ENCODE data around the gene DICER1.

Gene DICER1

DNA sequence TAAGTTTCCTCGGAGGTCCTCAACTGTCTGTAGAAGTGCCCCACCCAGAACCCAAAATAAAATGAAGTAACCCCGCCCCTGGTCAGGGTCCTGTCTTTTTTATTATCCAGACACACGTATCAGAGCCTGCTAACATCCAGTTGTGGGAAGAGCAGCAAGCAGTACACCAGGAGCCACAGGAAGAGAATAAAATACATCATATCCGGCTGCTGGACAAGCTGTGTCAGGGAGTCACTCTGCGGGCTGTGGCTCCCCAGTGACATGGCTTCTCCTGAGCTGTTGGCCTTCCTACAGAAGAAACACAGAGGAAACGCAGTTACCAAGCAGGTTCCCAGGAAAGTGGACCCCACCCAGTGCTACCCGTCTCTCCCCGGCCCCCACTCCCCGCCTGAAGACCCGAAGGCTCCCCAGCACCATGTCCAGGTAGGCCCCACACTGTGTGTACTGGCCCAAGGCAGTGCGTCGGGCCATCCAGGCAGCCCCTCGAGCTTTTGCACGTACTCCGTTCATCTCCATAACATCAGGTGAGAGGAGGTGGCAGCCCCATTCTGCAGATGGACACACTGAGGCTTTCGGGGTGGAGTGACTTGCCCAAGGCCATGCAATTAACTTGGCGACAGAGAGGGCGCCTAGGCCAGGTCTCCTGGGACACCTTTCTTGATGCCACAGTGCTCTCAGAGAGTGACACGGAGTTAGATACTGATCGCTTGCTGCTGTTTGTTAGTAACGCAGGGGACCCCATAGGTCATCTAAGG, 34.3 kb upstream of the DICER1 start:
- Mint-ChIP-seq H3K9me3 (peaks cover 4% of the 10 kb centered on the region), H3K27me3 (ENCODE audit: low read depth) (peaks cover 28% of the 10 kb centered on the region), H3K27ac (no peak overlapping the region), H3K4me1 (ENCODE audit: low read depth) (no peaks in the 10 kb centered on the region), H3K36me3 (ENCODE audit: low read depth) (no peaks in the 10 kb centered on the region), H3K4me3 (no peak overlapping the region)
- DNase-seq (ENCODE audit: low spot score) = no peak

DNA sequence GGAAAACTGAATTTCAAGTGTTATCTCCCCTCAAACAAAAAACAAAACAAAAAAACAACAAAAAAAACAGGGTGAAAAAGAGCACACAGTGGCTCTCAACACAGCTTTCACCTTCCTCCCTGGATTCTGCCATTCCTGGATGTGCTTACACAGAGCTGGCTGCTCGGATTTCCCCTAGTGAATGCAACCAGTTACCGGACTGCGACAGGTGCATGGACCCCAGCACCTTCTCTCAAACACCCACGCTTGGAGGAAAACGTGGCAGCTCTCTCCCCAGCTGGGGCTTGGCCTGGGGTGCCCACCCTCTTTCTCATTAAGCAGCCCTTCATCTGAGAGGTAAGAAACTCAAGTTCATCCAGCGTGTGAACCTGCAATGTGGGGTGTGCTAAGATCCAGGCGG, 33.5 kb upstream of the DICER1 start:
- DNase-seq (ENCODE audit: low spot score) = no peak
- Mint-ChIP-seq H3K4me1 (ENCODE audit: low read depth) (peaks cover under 1% of the 10 kb centered on the region), H3K27me3 (ENCODE audit: low read depth) (peaks cover 36% of the 10 kb centered on the region), H3K4me3 (no peak overlapping the region), H3K36me3 (ENCODE audit: low read depth) (no peaks in the 10 kb centered on the region), H3K9me3 (peaks cover 4% of the 10 kb centered on the region), H3K27ac (no peak overlapping the region)

DNA sequence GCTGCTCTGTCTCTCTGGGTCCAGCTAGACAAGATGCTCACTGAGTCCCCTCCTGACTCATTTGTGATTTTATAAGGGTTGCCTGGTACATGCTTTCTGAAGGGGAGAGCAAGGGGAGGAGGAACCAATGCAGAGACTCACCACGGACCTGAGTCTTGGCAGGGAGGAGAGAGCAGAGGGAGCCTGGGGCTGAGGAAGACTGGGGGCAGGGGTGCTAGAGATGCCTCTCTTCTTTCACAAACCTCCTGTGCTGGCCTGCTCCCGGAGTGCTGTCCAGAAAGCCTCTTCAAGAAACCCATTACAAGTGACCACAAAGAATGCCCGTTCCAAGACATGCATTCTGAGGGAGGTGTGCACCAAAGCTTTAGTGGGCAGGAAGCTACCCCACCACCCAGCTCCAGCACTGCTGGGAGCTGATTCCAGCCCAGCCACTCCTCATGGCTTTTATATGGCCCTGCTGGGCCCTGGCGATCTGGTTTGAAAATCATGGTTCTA, 33.1 kb upstream of the DICER1 start:
- no peak overlapping the region for H3K4me3 Mint-ChIP-seq
- peaks cover 4% of the 10 kb centered on the region for H3K4me1 Mint-ChIP-seq (ENCODE audit: low read depth)
- no peak overlapping the region for H3K27ac Mint-ChIP-seq
- H3K36me3 Mint-ChIP-seq (ENCODE audit: low read depth) = no peaks in the 10 kb centered on the region
- H3K9me3 Mint-ChIP-seq = peaks cover 4% of the 10 kb centered on the region
- no peak for DNase-seq (ENCODE audit: low spot score)
- H3K27me3 Mint-ChIP-seq (ENCODE audit: low read depth) = peaks cover 40% of the 10 kb centered on the region

DNA sequence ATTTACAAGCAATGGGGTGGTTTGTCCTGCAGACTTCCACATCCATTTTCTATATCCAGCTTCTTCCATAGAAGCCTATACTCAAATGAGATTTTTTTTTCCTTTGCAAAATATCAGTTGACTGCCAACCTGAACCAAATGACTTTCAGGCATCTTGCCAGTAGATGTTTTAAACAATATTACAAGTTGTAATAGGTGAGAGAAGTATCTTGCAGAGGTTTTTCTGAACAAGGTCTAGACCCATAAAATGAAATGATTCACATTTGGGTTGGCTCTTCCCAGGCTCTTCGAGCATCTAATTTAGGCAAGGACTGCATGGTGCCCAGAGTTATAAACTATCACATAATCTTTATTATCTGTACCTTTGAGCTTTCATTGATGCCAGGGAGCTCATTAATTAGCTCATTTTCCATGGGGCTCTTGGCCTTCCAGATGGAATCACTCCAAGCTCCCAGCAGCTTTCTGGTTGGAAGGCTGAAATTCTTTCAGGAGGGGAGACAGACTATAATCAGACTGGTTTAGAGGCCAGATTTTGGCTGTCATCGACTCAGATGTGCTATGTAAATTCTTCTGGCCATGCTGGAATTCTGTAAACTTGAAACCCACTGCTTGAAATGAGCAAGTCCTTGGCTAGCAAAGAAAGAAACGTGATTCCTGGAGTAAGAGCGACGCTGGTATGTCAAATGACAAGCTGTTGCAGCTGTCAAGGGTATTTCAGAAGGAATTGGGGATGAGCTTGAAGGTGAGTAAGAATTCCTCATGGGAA, 32.2 kb upstream of the DICER1 start:
- Mint-ChIP-seq H3K4me1 (ENCODE audit: low read depth) (peaks cover 4% of the 10 kb centered on the region), H3K9me3 (peaks cover 4% of the 10 kb centered on the region), H3K27ac (no peak overlapping the region), H3K36me3 (ENCODE audit: low read depth) (no peaks in the 10 kb centered on the region), H3K4me3 (no peak overlapping the region), H3K27me3 (ENCODE audit: low read depth) (peaks cover 45% of the 10 kb centered on the region)
- no peak for DNase-seq (ENCODE audit: low spot score)

DNA sequence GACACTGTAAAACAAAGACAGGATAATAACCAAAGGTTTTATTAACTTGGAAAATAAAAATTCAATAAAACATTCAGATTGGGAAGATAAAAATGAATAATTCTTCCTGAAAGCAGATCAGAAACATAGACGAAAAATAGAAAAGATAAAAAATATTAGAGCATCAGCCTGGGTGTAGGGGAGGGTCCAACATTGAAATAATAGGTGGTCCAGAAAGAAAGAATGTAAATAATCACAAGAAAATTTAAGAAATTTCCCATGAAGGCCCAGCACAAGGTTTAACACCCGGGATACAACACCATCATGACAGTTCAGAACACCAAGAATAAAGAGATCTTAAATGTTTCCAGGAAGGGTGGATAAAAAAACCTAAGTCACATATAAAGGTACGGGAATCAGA, 31.1 kb upstream of the DICER1 start:
- Mint-ChIP-seq H3K36me3 (ENCODE audit: low read depth) (no peaks in the 10 kb centered on the region), H3K27ac (no peak overlapping the region), H3K4me1 (ENCODE audit: low read depth) (peaks cover 4% of the 10 kb centered on the region), H3K4me3 (no peak overlapping the region), H3K9me3 (peaks cover 4% of the 10 kb centered on the region), H3K27me3 (ENCODE audit: low read depth) (peaks cover 45% of the 10 kb centered on the region)
- no peak for DNase-seq (ENCODE audit: low spot score)

DNA sequence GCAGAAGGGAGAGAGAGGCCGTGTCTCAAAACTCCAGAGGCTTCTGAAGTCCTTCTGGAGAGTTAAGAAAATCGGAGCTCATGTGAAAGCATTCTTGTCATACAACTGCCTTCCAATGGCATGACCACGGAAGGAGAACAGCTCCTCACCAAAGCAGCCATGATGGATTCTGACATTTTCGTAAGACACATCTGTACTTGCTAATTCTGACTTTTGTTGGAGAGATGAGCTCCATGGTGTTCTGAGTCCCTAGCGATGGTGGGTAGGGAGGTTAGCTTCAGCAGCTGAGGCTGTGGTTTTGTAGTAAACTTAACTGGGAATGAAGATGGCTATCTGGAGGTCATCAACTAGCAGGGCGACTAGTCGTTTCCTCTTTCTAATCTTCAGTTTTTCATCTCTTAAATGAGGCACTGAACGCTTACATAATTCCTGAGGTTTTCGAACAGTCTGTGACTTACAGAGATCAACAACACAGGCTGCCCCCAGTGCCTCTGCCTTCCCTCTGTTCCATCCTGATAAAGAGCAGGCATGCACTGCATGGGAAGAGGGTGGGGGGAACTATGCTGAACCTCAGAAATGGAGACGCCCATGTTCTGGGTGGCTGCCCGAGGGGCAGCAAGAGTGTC, 28.6 kb upstream of the DICER1 start:
- no peak overlapping the region for H3K4me3 Mint-ChIP-seq
- H3K4me1 Mint-ChIP-seq (ENCODE audit: low read depth) = peaks cover 4% of the 10 kb centered on the region
- peaks cover 4% of the 10 kb centered on the region for H3K9me3 Mint-ChIP-seq
- H3K27me3 Mint-ChIP-seq (ENCODE audit: low read depth) = peaks cover 45% of the 10 kb centered on the region
- no peak overlapping the region for H3K27ac Mint-ChIP-seq
- no peak for DNase-seq (ENCODE audit: low spot score)
- no peaks in the 10 kb centered on the region for H3K36me3 Mint-ChIP-seq (ENCODE audit: low read depth)

DNA sequence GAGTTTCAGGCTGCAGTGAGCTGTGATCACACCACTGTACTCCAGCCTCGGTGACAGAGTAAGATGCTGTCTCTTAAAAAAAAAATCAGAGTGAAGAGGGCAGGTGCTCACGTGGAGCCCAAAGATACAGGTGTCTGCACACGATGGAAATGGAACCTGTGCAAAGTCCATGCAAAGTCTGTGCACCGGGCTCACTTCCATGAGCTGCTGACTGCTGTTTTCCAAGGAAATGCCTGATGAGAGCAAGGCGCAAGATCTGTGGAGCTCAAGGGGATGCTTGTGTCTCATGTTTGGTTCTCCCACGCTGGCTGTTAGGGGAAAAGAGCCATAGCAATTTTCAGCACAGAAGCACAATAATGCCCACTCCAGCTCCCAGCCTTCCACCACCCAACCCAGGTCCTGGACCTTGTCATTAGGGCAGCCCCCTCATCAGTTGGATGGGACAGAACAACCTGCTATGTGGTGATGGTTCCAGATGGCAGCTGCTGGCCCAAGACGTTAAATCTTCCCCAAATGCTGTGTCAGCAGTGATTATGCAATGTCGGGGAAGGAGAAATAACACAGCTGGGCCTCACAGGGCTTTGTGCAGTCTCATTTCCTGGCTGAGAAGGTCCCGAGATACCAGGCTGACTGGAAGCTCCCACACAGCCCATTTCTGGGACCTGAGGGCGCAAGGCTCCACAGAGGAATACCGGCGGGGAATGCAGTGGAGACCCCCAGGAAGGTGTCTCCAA, 27.9 kb upstream of the DICER1 start:
- Mint-ChIP-seq H3K27ac (no peak overlapping the region), H3K36me3 (ENCODE audit: low read depth) (no peaks in the 10 kb centered on the region), H3K27me3 (ENCODE audit: low read depth) (peaks cover 41% of the 10 kb centered on the region), H3K4me1 (ENCODE audit: low read depth) (peaks cover 4% of the 10 kb centered on the region), H3K4me3 (no peak overlapping the region), H3K9me3 (peaks cover 4% of the 10 kb centered on the region)
- no peak for DNase-seq (ENCODE audit: low spot score)

DNA sequence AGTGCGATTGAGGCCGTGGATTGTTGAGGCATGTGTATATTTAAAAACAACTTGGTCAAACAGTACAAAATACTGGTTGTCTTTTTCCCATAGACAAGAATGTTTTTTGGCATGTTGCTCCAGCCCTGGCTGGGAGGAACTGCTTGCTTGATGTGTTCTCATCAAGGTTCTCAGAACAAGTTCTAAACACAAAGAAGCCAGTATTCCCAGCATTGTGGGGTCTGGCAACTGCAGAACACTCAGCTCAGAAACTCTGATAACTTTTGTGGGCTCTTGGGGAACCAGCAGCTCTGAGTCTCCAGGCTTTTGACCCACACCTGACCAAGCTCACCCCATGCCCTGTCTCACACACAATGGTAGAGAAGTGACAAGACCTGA, 27.1 kb upstream of the DICER1 start:
- H3K9me3 Mint-ChIP-seq = peaks cover 4% of the 10 kb centered on the region
- no peak overlapping the region for H3K4me3 Mint-ChIP-seq
- H3K36me3 Mint-ChIP-seq (ENCODE audit: low read depth) = no peaks in the 10 kb centered on the region
- H3K4me1 Mint-ChIP-seq (ENCODE audit: low read depth) = peaks cover 4% of the 10 kb centered on the region
- H3K27ac Mint-ChIP-seq = no peak overlapping the region
- DNase-seq (ENCODE audit: low spot score) = no peak
- peaks cover 34% of the 10 kb centered on the region for H3K27me3 Mint-ChIP-seq (ENCODE audit: low read depth)

DNA sequence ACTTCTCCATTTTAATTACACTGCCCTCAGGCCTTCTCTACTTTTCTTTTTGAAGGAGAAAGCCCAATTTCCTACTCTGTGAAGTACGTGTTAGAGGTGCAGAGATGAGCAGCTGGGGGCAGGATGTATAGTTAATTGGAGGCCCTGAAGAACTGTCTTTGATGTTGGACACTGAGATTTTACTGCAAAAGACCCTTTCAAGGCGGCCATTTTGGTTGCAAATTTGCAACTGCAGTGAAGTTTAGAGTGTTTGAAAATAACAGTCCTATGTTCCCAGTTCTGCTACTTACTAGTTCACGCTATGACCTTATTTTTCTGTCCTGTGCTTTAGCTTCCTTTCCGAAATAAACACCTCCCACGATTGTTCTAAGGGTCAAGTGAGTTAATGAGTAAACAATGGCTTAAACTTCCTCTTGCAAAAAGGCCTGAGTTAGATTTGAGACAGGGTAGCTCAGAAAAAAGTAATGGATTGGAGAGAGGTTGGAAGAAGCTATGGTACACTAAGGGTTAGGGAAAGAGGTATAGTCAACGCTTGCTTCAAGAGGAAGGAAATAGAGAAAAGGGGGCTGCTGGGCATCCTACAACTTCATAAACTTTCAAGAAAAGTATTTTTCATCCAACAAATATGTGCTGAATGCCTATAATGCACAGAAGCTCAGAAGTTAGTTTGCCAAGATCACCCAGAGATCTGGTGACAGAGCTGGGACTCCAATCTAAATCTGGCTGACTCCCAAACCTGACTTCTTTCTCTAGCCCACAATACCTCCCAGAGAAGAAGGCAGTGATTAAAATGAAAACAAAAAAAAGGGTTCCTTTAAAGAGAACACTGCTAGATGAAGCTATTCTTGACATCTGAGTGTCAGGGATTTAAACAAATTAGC, 26.4 kb upstream of the DICER1 start:
- peaks cover 4% of the 10 kb centered on the region for H3K9me3 Mint-ChIP-seq
- H3K36me3 Mint-ChIP-seq (ENCODE audit: low read depth) = no peaks in the 10 kb centered on the region
- peaks cover 4% of the 10 kb centered on the region for H3K4me1 Mint-ChIP-seq (ENCODE audit: low read depth)
- no peak overlapping the region for H3K27ac Mint-ChIP-seq
- H3K27me3 Mint-ChIP-seq (ENCODE audit: low read depth) = peaks cover 31% of the 10 kb centered on the region
- DNase-seq (ENCODE audit: low spot score) = no peak
- H3K4me3 Mint-ChIP-seq = no peak overlapping the region

DNA sequence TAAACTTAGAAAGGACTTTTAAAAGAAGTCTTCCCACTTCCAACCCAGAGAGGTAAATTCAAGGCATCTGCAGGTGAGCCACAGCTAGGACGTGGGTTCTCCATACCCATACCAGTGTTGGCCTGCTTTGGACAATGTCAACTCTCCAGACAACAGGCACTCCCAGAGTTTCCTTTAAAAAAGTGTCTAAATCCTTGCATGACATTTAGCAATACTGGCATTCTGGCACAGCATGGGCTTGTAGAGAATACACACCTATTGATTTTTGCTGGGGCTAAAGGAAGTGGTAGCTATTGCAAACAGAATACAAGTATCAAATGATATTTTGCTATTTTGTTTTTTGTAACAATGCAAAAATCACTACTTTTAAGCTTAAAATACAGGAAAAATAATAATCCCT, 25.8 kb upstream of the DICER1 start:
- H3K27me3 Mint-ChIP-seq (ENCODE audit: low read depth) = peaks cover 27% of the 10 kb centered on the region
- no peak overlapping the region for H3K27ac Mint-ChIP-seq
- H3K4me1 Mint-ChIP-seq (ENCODE audit: low read depth) = peaks cover 4% of the 10 kb centered on the region
- peaks cover 2% of the 10 kb centered on the region for H3K9me3 Mint-ChIP-seq
- no peaks in the 10 kb centered on the region for H3K36me3 Mint-ChIP-seq (ENCODE audit: low read depth)
- no peak for DNase-seq (ENCODE audit: low spot score)
- H3K4me3 Mint-ChIP-seq = no peak overlapping the region

DNA sequence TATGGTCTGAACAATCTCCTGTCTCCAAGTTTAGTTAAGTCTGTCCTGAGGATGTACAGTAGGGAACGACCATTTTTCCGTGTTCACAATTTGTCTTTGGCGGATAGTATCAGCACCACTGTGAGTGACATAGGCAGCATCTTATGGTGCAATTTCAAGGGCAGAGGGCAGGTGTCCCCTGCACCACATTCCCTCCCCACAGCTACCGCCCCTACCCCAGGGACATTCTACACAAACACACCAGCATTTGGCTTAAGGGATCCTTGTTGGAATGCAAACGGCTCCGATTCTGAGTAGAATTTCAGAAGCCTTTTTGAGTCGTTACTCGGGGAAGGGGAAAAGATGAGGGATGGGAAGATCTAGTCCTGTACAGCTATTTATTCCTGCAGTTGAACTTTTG, 25.1 kb upstream of the DICER1 start:
- Mint-ChIP-seq H3K27ac (no peak overlapping the region), H3K4me1 (ENCODE audit: low read depth) (peaks cover 4% of the 10 kb centered on the region), H3K36me3 (ENCODE audit: low read depth) (no peaks in the 10 kb centered on the region), H3K27me3 (ENCODE audit: low read depth) (peaks cover 28% of the 10 kb centered on the region), H3K9me3 (no peaks in the 10 kb centered on the region), H3K4me3 (no peak overlapping the region)
- DNase-seq (ENCODE audit: low spot score) = no peak

DNA sequence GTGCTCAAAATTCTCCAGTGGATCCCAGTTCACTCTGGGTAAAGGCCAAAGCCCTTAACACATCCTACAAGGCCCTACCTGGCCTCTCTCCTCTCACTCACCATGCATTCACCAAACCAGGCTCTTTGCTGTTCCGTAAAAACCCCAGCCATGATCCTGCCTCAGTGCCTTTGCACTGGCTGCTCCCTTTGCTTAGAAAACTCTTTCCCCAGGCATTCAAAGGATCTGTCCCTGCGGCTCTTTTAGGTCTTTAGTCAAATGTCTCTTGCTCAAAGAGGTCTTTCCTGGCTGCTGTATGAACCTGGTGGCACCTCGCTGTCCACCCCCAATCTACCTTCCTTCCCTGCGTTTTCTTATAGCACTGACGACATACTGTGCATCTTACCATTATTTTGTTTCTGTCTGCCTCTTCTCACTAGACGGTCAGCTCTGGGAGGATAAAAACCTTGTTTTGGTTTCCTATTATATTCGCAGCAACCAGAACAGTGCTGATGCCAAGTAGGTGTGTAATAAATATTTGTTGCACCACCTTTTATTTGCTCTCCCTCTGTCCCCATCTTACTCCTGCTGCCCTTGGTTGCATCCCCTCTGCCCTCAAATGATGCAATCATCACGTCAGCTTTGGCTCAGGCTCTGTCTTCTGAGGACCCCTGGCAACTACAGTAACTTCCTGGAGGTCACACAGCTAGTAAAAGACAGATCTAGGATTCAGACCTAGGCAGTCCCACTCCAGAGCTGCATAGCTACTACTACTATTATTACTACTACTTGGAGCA, 23.8 kb upstream of the DICER1 start:
- Mint-ChIP-seq H3K9me3 (no peaks in the 10 kb centered on the region), H3K36me3 (ENCODE audit: low read depth) (no peaks in the 10 kb centered on the region), H3K4me3 (no peak overlapping the region), H3K4me1 (ENCODE audit: low read depth) (peaks cover 4% of the 10 kb centered on the region), H3K27me3 (ENCODE audit: low read depth) (peaks cover 16% of the 10 kb centered on the region), H3K27ac (no peak overlapping the region)
- no peak for DNase-seq (ENCODE audit: low spot score)
